HCT116 (cell line): Measurements from ENCODE around the gene NECTIN3. TPM values are rescaled to one million over a fixed set of nuclear protein-coding genes. Genes with fewer than 3 reads are reported as not detected.

ENCODE experiments used
- ATAC-seq: fragments of 200-7000 bp; cut with Tn5 transposase; 2 replicates; pipeline ENCODE4 v1.9.1; 2020; ENCODE audit warnings: mild to moderate bottlenecking, moderate library complexity
- BruUV-seq: library from RNA; stranded (reverse); fragments of 400-500 nt; replicated peaks from 2 replicates; lab custom pipeline; 2021; lab: Mats Ljungman, UMichigan
- CTCF ChIA-PET: fragments of 300-600 bp; sonication (Branson Sonifier 250); formaldehyde crosslinking; loops from one replicate; lab custom pipeline; 2021; ENCODE audit warnings: antibody characterized with exemption; lab: Charles Lee
- POLR2A ChIA-PET: fragments of 300-600, 350-600 bp; sonication (Branson Sonifier 250); formaldehyde crosslinking; loops from one replicate; lab custom pipeline; 2021; ENCODE audit warnings: antibody characterized with exemption; lab: Charles Lee
- RAD21 ChIA-PET, 2 experiments: fragments of 300-600 bp; sonication (Branson Sonifier 250); formaldehyde crosslinking; loops; one replicate each; lab custom pipeline; 2023; ENCODE audit warnings: low total read pairs in 2 of 2; ENCODE audit not compliant: uncharacterized antibody in 2 of 2, unreplicated experiment in 2 of 2, low non-redundant PET in 1 of 2; lab: Charles Lee
- DNase-seq: peaks from one replicate; pipeline ENCODE4 v3.0.0-alpha.2; 2010; ENCODE audit warnings: low read depth, low spot score
- H2AFZ ChIP-seq: fragments of 200-600 bp; shearing (Covaris generic), sonication (generic); 2 replicates; pipeline ENCODE4 v1.6.1; 2017; ENCODE audit warnings: low read depth, mixed run types, mixed read lengths, antibody characterized with exemption, low read length; ENCODE audit not compliant: poor library complexity, severe bottlenecking
- H3K27ac ChIP-seq: 2 replicates; pipeline ENCODE4 v1.5.1; 2012; ENCODE audit warnings: low read depth, low read length
- H3K27me3 ChIP-seq: fragments of 200-600 bp; sonication (generic); 2 replicates; pipeline ENCODE4 v1.6.1; 2016; ENCODE audit warnings: mixed run types, low read length, mixed read lengths; ENCODE audit not compliant: insufficient read depth
- H3K36me3 ChIP-seq, 2 experiments: fragments of 200-500 bp in 1 of 2; fragments of 200-600 bp in 1 of 2; sonication (Bioruptor generic) in 1 of 2; sonication (generic) in 1 of 2; 2 replicates each; pipeline versions ENCODE4 v1.5.1 to v1.6.1; 2014 to 2016; ENCODE audit warnings: low read length in 2 of 2, inconsistent platforms in 1 of 2, mixed read lengths in 1 of 2, mixed run types in 1 of 2; ENCODE audit not compliant: insufficient read depth in 2 of 2, control insufficient read depth in 1 of 2
- H3K4me1 ChIP-seq, 2 experiments: fragments of 200-600 bp in 1 of 2; sonication (generic) in 1 of 2; 2 replicates each; pipeline versions ENCODE4 v1.5.1 to v1.6.1; 2012 to 2017; ENCODE audit warnings: low read length in 2 of 2, inconsistent platforms in 1 of 2, mild to moderate bottlenecking in 1 of 2, mixed read lengths in 1 of 2, mixed run types in 1 of 2, moderate library complexity in 1 of 2; ENCODE audit not compliant: insufficient read depth in 2 of 2, control insufficient read depth in 1 of 2
- H3K4me2 ChIP-seq: fragments of 200-600 bp; sonication (generic); 2 replicates; pipeline ENCODE4 v1.6.1; 2017; ENCODE audit warnings: mixed run types, low read length, mixed read lengths
- H3K4me3 ChIP-seq, 2 experiments: fragments of 200-600 bp in 1 of 2; sonication (generic) in 1 of 2; replicated peaks in 1 of 2; 2 replicates each; pipeline ENCODE4 v1.5.1; 2011 to 2016; ENCODE audit warnings: low read length in 2 of 2, control low read depth in 1 of 2, low read depth in 1 of 2, mild to moderate bottlenecking in 1 of 2, mixed read lengths in 1 of 2, mixed run types in 1 of 2
- H3K79me2 ChIP-seq: fragments of 200-600 bp; sonication (generic); 2 replicates; pipeline ENCODE4 v1.6.1; 2017; ENCODE audit warnings: mild to moderate bottlenecking, mixed run types, low read length, moderate library complexity, mixed read lengths; ENCODE audit not compliant: insufficient read depth
- H3K9ac ChIP-seq: fragments of 200-600 bp; sonication (generic); 2 replicates; pipeline ENCODE4 v1.6.1; 2016; ENCODE audit warnings: low read length, mixed read lengths
- H3K9me2 ChIP-seq: fragments of 200-600 bp; sonication (generic), shearing (Covaris generic); 2 replicates; pipeline ENCODE4 v1.6.1; 2017; ENCODE audit warnings: mixed run types, mild to moderate bottlenecking, moderate library complexity; ENCODE audit not compliant: insufficient read depth
- H3K9me3 ChIP-seq, 2 experiments: fragments of 200-500 bp in 1 of 2; fragments of 200-600 bp in 1 of 2; sonication (Bioruptor generic) in 1 of 2; sonication (generic) in 1 of 2; 2 replicates each; pipeline ENCODE4 v1.6.1; 2014 to 2017; ENCODE audit warnings: low read length in 2 of 2, mixed read lengths in 2 of 2, inconsistent platforms in 1 of 2, low read depth in 1 of 2, mild to moderate bottlenecking in 1 of 2, mixed run types in 1 of 2, moderate library complexity in 1 of 2; ENCODE audit not compliant: control insufficient read depth in 1 of 2, insufficient read depth in 1 of 2
- H4K20me1 ChIP-seq: fragments of 200-600 bp; sonication (generic), shearing (Covaris generic); 2 replicates; pipeline ENCODE4 v1.6.1; 2017; ENCODE audit warnings: mixed run types, mild to moderate bottlenecking, moderate library complexity; ENCODE audit not compliant: insufficient read depth
- ATF3 ChIP-seq: IDR thresholded peaks from 2 replicates; pipeline ENCODE4 v1.6.1; 2012
- CTCF ChIP-seq, 3 experiments: fragments of 200-600 bp in 1 of 3; sonication (generic) in 1 of 3; IDR thresholded peaks in 2 of 3; conservative IDR thresholded peaks in 1 of 3; 2 replicates each; pipeline ENCODE4 v1.5.1; 2012 to 2017; ENCODE audit warnings: low read depth in 2 of 3, low read length in 2 of 3, antibody characterized with exemption in 1 of 3, borderline replicate concordance in 1 of 3, control low read depth in 1 of 3, mild to moderate bottlenecking in 1 of 3, mixed read lengths in 1 of 3, mixed run types in 1 of 3, moderate library complexity in 1 of 3; ENCODE audit not compliant: insufficient read depth in 1 of 3
- EZH2phosphoT487 ChIP-seq: fragments of 200-600 bp; IDR thresholded peaks from 2 replicates; pipeline ENCODE4 v1.6.1; 2018; ENCODE audit warnings: antibody characterized with exemption, borderline replicate concordance
- FOSL1 ChIP-seq: IDR thresholded peaks from 2 replicates; pipeline ENCODE4 v1.6.1; 2012; ENCODE audit warnings: low read depth
- JUND ChIP-seq: IDR thresholded peaks from 2 replicates; pipeline ENCODE4 v1.6.1; 2012
- POLR2AphosphoS5 ChIP-seq: IDR thresholded peaks from 2 replicates; pipeline ENCODE4 v1.6.1; 2011; ENCODE audit warnings: mild to moderate bottlenecking, low read depth, low read length, moderate library complexity
- RAD21 ChIP-seq: IDR thresholded peaks from 2 replicates; pipeline ENCODE4 v1.6.1; 2012; ENCODE audit warnings: low read depth, mild to moderate bottlenecking
- REST ChIP-seq: IDR thresholded peaks from 2 replicates; pipeline ENCODE4 v1.6.1; 2012; ENCODE audit warnings: low read depth
- ZBTB33 ChIP-seq: IDR thresholded peaks from 2 replicates; pipeline ENCODE4 v1.6.1; 2011; ENCODE audit warnings: mild to moderate bottlenecking, low read length, moderate library complexity; ENCODE audit not compliant: insufficient replicate concordance; ENCODE audit errors: extremely low read depth
- ZNF274 ChIP-seq: fragments of 200-500 bp; sonication (Bioruptor generic); IDR thresholded peaks from 2 replicates; pipeline ENCODE4 v1.6.1; 2014; ENCODE audit warnings: mild to moderate bottlenecking, low read depth, low read length, inconsistent platforms
- intact Hi-C: fragments of 100-400 bp; cut with micrococcal nuclease; formaldehyde crosslinking; loops from 2 replicates; pipeline ENCODE4 v1.10.0; 2022
- total RNA-seq: library from RNA; stranded (reverse); gene quantifications from one replicate; pipeline ENCODE4 v1.2.1, GENCODE V29; 2021; ENCODE audit not compliant: unreplicated experiment

Gene NECTIN3
- total RNA-seq, 1 experiment from 2014 or later = 93.6 TPM

- TF ChIP-seq REST = no peak
- TF ChIP-seq ZNF274 = no peak
- no peak for TF ChIP-seq RAD21
- TF ChIP-seq EZH2phosphoT487 = no peak
- no peak for TF ChIP-seq FOSL1
- TF ChIP-seq ATF3 = no peak
These were observed 165.5 kb downstream of the NECTIN3 start (continued) for GRCh38 chr3:111236836-111237713.

- ChIA-PET RAD21 (no interaction called here), CTCF (no interaction called here), POLR2A (no interaction called here)
- no peaks in the 10 kb centered on the region for H3K27me3 ChIP-seq
- H3K4me1 ChIP-seq = no peaks in the 10 kb centered on the region
- no peak for DNase-seq
- no TSS peak for BruUV-seq
- no peak overlapping the region for H3K4me3 ChIP-seq
- H3K4me2 ChIP-seq = no peak overlapping the region
- intact Hi-C loops = no loop called here
- no peak overlapping the region for H3K9ac ChIP-seq
- H2AFZ ChIP-seq = no peak overlapping the region
- no peaks in the 10 kb centered on the region for H3K36me3 ChIP-seq
- H3K9me3 ChIP-seq = peaks cover 0 to 5% of the 10 kb centered on the region in 2 experiments; a peak in 1 of 4 replicates
- no peak for ATAC-seq
- no peaks in the 10 kb centered on the region for H4K20me1 ChIP-seq
- no peak overlapping the region for H3K27ac ChIP-seq
- no peaks in the 10 kb centered on the region for H3K79me2 ChIP-seq
- no peaks in the 10 kb centered on the region for H3K9me2 ChIP-seq
- TF ChIP-seq ATF3 = no peak
- TF ChIP-seq CTCF (IDR thresholded peaks at IDR 0.05 in 2 of 3, conservative IDR thresholded peaks at IDR 0.05 in 1 of 3; ENCODE audit: borderline replicate concordance in 1 of 3, insufficient read depth in 1 of 3, low read depth in 2 of 3, low read length in 2 of 3) = no peak
- TF ChIP-seq JUND = no peak
- TF ChIP-seq POLR2AphosphoS5 = no peak
- TF ChIP-seq ZBTB33 = no peak
These were observed 166.3 kb downstream of the NECTIN3 start for GRCh38 chr3:111237946-111238345.
